KMS-11 (cell line): ENCODE measurements around the gene DZIP3.
"Not testable (repeated sequence)": the region's sequence is repeated elsewhere in the genome, so short reads cannot be mapped to it uniquely, and the experiment has no call there.

ENCODE experiments used
- H2AFZ ChIP-seq: fragments of 200-600 bp; sonication (generic); 2 replicates; pipeline ENCODE4 v1.6.1; 2016; ENCODE audit warnings: antibody characterized with exemption, mixed run types, low read depth
- H3K27ac ChIP-seq: fragments of 200-600 bp; sonication (generic); 2 replicates; pipeline ENCODE4 v1.6.1; 2016; ENCODE audit warnings: mild to moderate bottlenecking, mixed run types
- H3K27me3 ChIP-seq: fragments of 200-600 bp; sonication (generic); 2 replicates; pipeline ENCODE4 v1.6.1; 2017; ENCODE audit warnings: mild to moderate bottlenecking, low read depth, mixed run types, moderate library complexity; ENCODE audit not compliant: insufficient read depth
- H3K36me3 ChIP-seq: fragments of 200-600 bp; sonication (generic); 2 replicates; pipeline ENCODE4 v1.6.1; 2017; ENCODE audit warnings: mild to moderate bottlenecking, mixed run types; ENCODE audit not compliant: insufficient read depth
- H3K4me1 ChIP-seq: fragments of 200-600 bp; sonication (generic); 2 replicates; pipeline ENCODE4 v1.6.1; 2016; ENCODE audit warnings: mild to moderate bottlenecking, low read depth, mixed run types; ENCODE audit not compliant: poor library complexity, severe bottlenecking
- H3K4me2 ChIP-seq: fragments of 200-600 bp; sonication (generic); 2 replicates; pipeline ENCODE4 v1.7.0; 2016; ENCODE audit warnings: mild to moderate bottlenecking, mixed run types
- H3K4me3 ChIP-seq: fragments of 200-600 bp; sonication (generic); IDR thresholded peaks from 2 replicates; pipeline ENCODE4 v1.6.1; 2017; ENCODE audit warnings: low read depth, low read length, mixed read lengths; ENCODE audit not compliant: insufficient read depth
- H3K79me2 ChIP-seq: fragments of 200-600 bp; sonication (generic); 2 replicates; pipeline ENCODE4 v1.6.1; 2016; ENCODE audit warnings: low read depth, mixed run types; ENCODE audit not compliant: insufficient read depth
- H3K9ac ChIP-seq: fragments of 200-600 bp; sonication (generic); 2 replicates; pipeline ENCODE4 v1.6.1; 2016; ENCODE audit warnings: mild to moderate bottlenecking, mixed run types
- H4K20me1 ChIP-seq: fragments of 200-600 bp; sonication (generic); 2 replicates; pipeline ENCODE4 v1.6.1; 2016; ENCODE audit warnings: mild to moderate bottlenecking, mixed run types; ENCODE audit not compliant: insufficient read depth
- CTCF ChIP-seq: fragments of 200-600 bp; sonication (generic); conservative IDR thresholded peaks from 2 replicates; pipeline ENCODE4 v1.6.1; 2017; ENCODE audit warnings: low read depth, mild to moderate bottlenecking, antibody characterized with exemption, low read length, moderate library complexity, mixed read lengths

Gene DZIP3

GRCh38 chr3:108673988-108674661 is 84.6 kb downstream of the DZIP3 start:
- H3K27me3 ChIP-seq, result no peaks in the 10 kb centered on the region
- no peaks in the 10 kb centered on the region for H3K4me1 ChIP-seq
- TF ChIP-seq CTCF, result no peak
- H3K36me3 ChIP-seq, result no peaks in the 10 kb centered on the region
- no peak overlapping the region for H3K4me2 ChIP-seq
- H3K4me3 ChIP-seq, result no peak overlapping the region
- H3K9ac ChIP-seq, result no peak overlapping the region
- H4K20me1 ChIP-seq, result no peaks in the 10 kb centered on the region
- no peak overlapping the region for H3K27ac ChIP-seq
- no peaks in the 10 kb centered on the region for H3K79me2 ChIP-seq
- no peak overlapping the region for H2AFZ ChIP-seq

- Histone ChIP-seq H3K27ac (no peak overlapping the region), H3K36me3 (no peaks in the 10 kb centered on the region), H4K20me1 (no peaks in the 10 kb centered on the region), H3K27me3 (no peaks in the 10 kb centered on the region), H3K4me1 (no peaks in the 10 kb centered on the region), H2AFZ (no peak overlapping the region), H3K4me2 (no peak overlapping the region), H3K4me3 (no peak overlapping the region), H3K9ac (no peak overlapping the region), H3K79me2 (no peaks in the 10 kb centered on the region)
- TF ChIP-seq CTCF, result no peak
These were observed 88.3 kb downstream of the DZIP3 start for GRCh38 chr3:108677811-108678210.

GRCh38 chr3:108692286-108692685 is 102.8 kb downstream of the DZIP3 start:
- not testable (repeated sequence) for H3K27me3 ChIP-seq, H3K9ac ChIP-seq, H3K27ac ChIP-seq, H3K4me1 ChIP-seq, H4K20me1 ChIP-seq, H3K36me3 ChIP-seq, H2AFZ ChIP-seq, H3K4me2 ChIP-seq, H3K4me3 ChIP-seq, H3K79me2 ChIP-seq

- Histone ChIP-seq H3K4me1 (no peaks in the 10 kb centered on the region), H3K9ac (no peak overlapping the region), H3K4me3 (no peak overlapping the region), H3K79me2 (no peaks in the 10 kb centered on the region), H4K20me1 (no peaks in the 10 kb centered on the region), H2AFZ (no peak overlapping the region), H3K27me3 (no peaks in the 10 kb centered on the region), H3K36me3 (no peaks in the 10 kb centered on the region), H3K27ac (no peak overlapping the region), H3K4me2 (no peak overlapping the region)
- no peak for TF ChIP-seq CTCF
These were observed 108.9 kb downstream of the DZIP3 start for GRCh38 chr3:108698461-108698860.

GRCh38 chr3:108705045-108705444 is 115.5 kb downstream of the DZIP3 start:
- no peak overlapping the region for H3K9ac ChIP-seq
- H3K4me2 ChIP-seq, result no peak overlapping the region
- no peak overlapping the region for H3K27ac ChIP-seq
- H3K79me2 ChIP-seq, result no peaks in the 10 kb centered on the region
- H3K4me3 ChIP-seq, result no peak overlapping the region
- no peaks in the 10 kb centered on the region for H3K4me1 ChIP-seq
- TF ChIP-seq CTCF, result no peak
- no peaks in the 10 kb centered on the region for H3K27me3 ChIP-seq
- no peak overlapping the region for H2AFZ ChIP-seq
- no peaks in the 10 kb centered on the region for H4K20me1 ChIP-seq
- H3K36me3 ChIP-seq, result no peaks in the 10 kb centered on the region
